GM20431 (cell line): Measurements from ENCODE around the gene ARHGAP26.

Experiments
- in situ Hi-C: fragments of 300-500 bp; cut with MseI, MboI; formaldehyde crosslinking; loops from one replicate; pipeline ENCODE4 v1.15.0; 2020; ENCODE audit warnings: low sequenced_read_pairs; ENCODE audit not compliant: unreplicated experiment

ARHGAP26 gene

GRCh38 chr5:143017992-143018391, 247.8 kb downstream of the ARHGAP26 start:
- in situ Hi-C loops = loop anchor here (25.0 kb wide), 1 partner anchor 394 kb away; the partner anchor contains the start of gene NR3C1

- in situ Hi-C loops = loop anchor here (25.0 kb wide), 1 partner anchor 393 kb away; the partner anchor contains the start of gene NR3C1
Measured at GRCh38 chr5:143019157-143019556, 249.0 kb downstream of the ARHGAP26 start.

GRCh38 chr5:143019614-143020515, 249.7 kb downstream of the ARHGAP26 start:
- in situ Hi-C loops = loop anchor here (25.0 kb wide), 1 partner anchor 392 kb away; the partner anchor contains the start of gene NR3C1

- in situ Hi-C loops = loop anchor here (25.0 kb wide), 1 partner anchor 391 kb away; the partner anchor contains the start of gene NR3C1
Measured at GRCh38 chr5:143021595-143021994, 251.4 kb downstream of the ARHGAP26 start.

- in situ Hi-C loops = loop anchor here (25.0 kb wide), 1 partner anchor 389 kb away; the partner anchor contains the start of gene NR3C1
Measured at GRCh38 chr5:143023411-143024096, 253.4 kb downstream of the ARHGAP26 start.

GRCh38 chr5:143024228-143024920, 254.2 kb downstream of the ARHGAP26 start:
- in situ Hi-C loops = loop anchor here (25.0 kb wide), 1 partner anchor 388 kb away; the partner anchor contains the start of gene NR3C1

GRCh38 chr5:143025376-143025775, 255.2 kb downstream of the ARHGAP26 start:
- in situ Hi-C loops = no loop called here

- in situ Hi-C loops = no loop called here
Measured at GRCh38 chr5:143025971-143026370, 255.8 kb downstream of the ARHGAP26 start.

- in situ Hi-C loops = no loop called here
Measured at GRCh38 chr5:143026380-143026779, 256.2 kb downstream of the ARHGAP26 start.

- in situ Hi-C loops = no loop called here
Measured at GRCh38 chr5:143029293-143029692, 259.1 kb downstream of the ARHGAP26 start.

- in situ Hi-C loops = no loop called here
Measured at GRCh38 chr5:143030349-143030748, 260.2 kb downstream of the ARHGAP26 start.

- in situ Hi-C loops = no loop called here
Measured at GRCh38 chr5:143031781-143032580, 261.8 kb downstream of the ARHGAP26 start.

- in situ Hi-C loops = no loop called here
Measured at GRCh38 chr5:143032581-143032836, 262.3 kb downstream of the ARHGAP26 start.

GRCh38 chr5:143033535-143034250, 263.5 kb downstream of the ARHGAP26 start:
- in situ Hi-C loops = no loop called here

- in situ Hi-C loops = no loop called here
Measured at GRCh38 chr5:143036146-143036927, 266.2 kb downstream of the ARHGAP26 start.

- in situ Hi-C loops = no loop called here
Measured at GRCh38 chr5:143037071-143037470, 266.9 kb downstream of the ARHGAP26 start.

GRCh38 chr5:143037708-143038107, 267.5 kb downstream of the ARHGAP26 start:
- in situ Hi-C loops = no loop called here

- in situ Hi-C loops = no loop called here
Measured at GRCh38 chr5:143040622-143041021, 270.4 kb downstream of the ARHGAP26 start.
